Panc1 (cell line): Measurements from ENCODE around the gene RAB40A. TPM values are rescaled to one million over a fixed set of nuclear protein-coding genes. Genes with fewer than 3 reads are reported as not detected.

ENCODE experiments used
- ATAC-seq: fragments of 200-7000 bp; cut with Tn5 transposase; 2 replicates; pipeline ENCODE4 v1.9.1; 2020; ENCODE audit warnings: mild to moderate bottlenecking, moderate library complexity
- BruUV-seq: library from RNA; stranded (reverse); fragments of 400-500 nt; replicated peaks from 2 replicates; lab custom pipeline; 2021; lab: Mats Ljungman, UMichigan
- CTCF ChIA-PET: fragments of 300-600 bp; sonication (Branson Sonifier 250); formaldehyde crosslinking; loops from one replicate; lab custom pipeline; 2022; ENCODE audit warnings: antibody characterized with exemption; lab: Charles Lee
- POLR2A ChIA-PET: fragments of 300-600 bp; sonication (Branson Sonifier 250); formaldehyde crosslinking; loops from one replicate; lab custom pipeline; 2022; ENCODE audit warnings: antibody characterized with exemption; lab: Charles Lee
- DNase-seq: peaks from one replicate; pipeline ENCODE4 v3.0.0-alpha.2; 2010; ENCODE audit warnings: low read depth, low spot score
- H3K27ac ChIP-seq: 2 replicates; pipeline ENCODE4 v1.5.1; 2011; ENCODE audit warnings: mild to moderate bottlenecking, low read length, inconsistent platforms
- H3K27me3 ChIP-seq: fragments of 200-500 bp; sonication (Bioruptor generic); 2 replicates; pipeline ENCODE4 v1.6.0; 2014; ENCODE audit warnings: low read length, inconsistent platforms; ENCODE audit not compliant: control insufficient read depth, insufficient read depth
- H3K36me3 ChIP-seq: fragments of 200-500 bp; sonication (Bioruptor generic); 2 replicates; pipeline ENCODE4 v1.5.1; 2014; ENCODE audit warnings: inconsistent platforms, mild to moderate bottlenecking, low read length, moderate library complexity; ENCODE audit not compliant: control insufficient read depth, insufficient read depth
- H3K4me1 ChIP-seq: 2 replicates; pipeline ENCODE4 v1.5.1; 2011; ENCODE audit warnings: inconsistent platforms, mild to moderate bottlenecking, low read length, moderate library complexity; ENCODE audit not compliant: control insufficient read depth, insufficient read depth
- H3K4me3 ChIP-seq, 2 experiments: 2 replicates each; pipeline ENCODE4 v1.5.1; 2011 to 2012; ENCODE audit warnings: low read depth in 2 of 2, low read length in 2 of 2, mild to moderate bottlenecking in 2 of 2, inconsistent platforms in 1 of 2, moderate library complexity in 1 of 2
- H3K9me3 ChIP-seq: fragments of 200-500 bp; sonication (Bioruptor generic); 2 replicates; pipeline ENCODE4 v1.5.1; 2014; ENCODE audit warnings: low read depth, mild to moderate bottlenecking, inconsistent platforms, low read length, moderate library complexity; ENCODE audit not compliant: control insufficient read depth, insufficient read depth
- POLR2AphosphoS5 ChIP-seq: IDR thresholded peaks from 2 replicates; pipeline ENCODE4 v1.6.1; 2012; ENCODE audit warnings: mild to moderate bottlenecking, low read depth, low read length, moderate library complexity
- SIN3A ChIP-seq: IDR thresholded peaks from 2 replicates; pipeline ENCODE4 v1.6.1; 2012; ENCODE audit warnings: low read depth, mild to moderate bottlenecking, low read length, moderate library complexity, borderline replicate concordance; ENCODE audit not compliant: insufficient read depth
- TCF7L2 ChIP-seq: IDR thresholded peaks from 2 replicates; pipeline ENCODE4 v1.6.1; 2011; ENCODE audit warnings: mild to moderate bottlenecking, low read depth, low read length, inconsistent platforms
- in situ Hi-C: cut with HindIII; loops from 2 replicates; pipeline ENCODE4 v1.10.0; 2016; ENCODE audit warnings: low sequenced_read_pairs, low pct_unique_long_range_greater_than_20kb
- intact Hi-C: fragments of 100-400 bp; cut with micrococcal nuclease; formaldehyde crosslinking; loops from one replicate; pipeline ENCODE4 v1.10.0; 2022; ENCODE audit not compliant: unreplicated experiment
- total RNA-seq: library from RNA; stranded (reverse); gene quantifications from one replicate; pipeline ENCODE4 v1.2.1, GENCODE V29; 2021; ENCODE audit not compliant: unreplicated experiment
- TF ChIP-seq, protein P1 (sequence below): fragments of 450-650 bp; IDR thresholded peaks from 2 replicates; pipeline ENCODE4 v1.5.1; 2017; ENCODE audit warnings: mild to moderate bottlenecking
- TF ChIP-seq, protein P2 (sequence below), 2 experiments: IDR thresholded peaks; 2 replicates each; pipeline ENCODE4 v1.6.1; 2011 to 2012; ENCODE audit warnings: low read depth in 2 of 2, control low read depth in 1 of 2, low read length in 1 of 2, mild to moderate bottlenecking in 1 of 2, moderate library complexity in 1 of 2; ENCODE audit not compliant: insufficient read depth in 1 of 2

Gene RAB40A
- total RNA-seq, 1 experiment from 2014 or later, result 0.26 TPM

DNA sequence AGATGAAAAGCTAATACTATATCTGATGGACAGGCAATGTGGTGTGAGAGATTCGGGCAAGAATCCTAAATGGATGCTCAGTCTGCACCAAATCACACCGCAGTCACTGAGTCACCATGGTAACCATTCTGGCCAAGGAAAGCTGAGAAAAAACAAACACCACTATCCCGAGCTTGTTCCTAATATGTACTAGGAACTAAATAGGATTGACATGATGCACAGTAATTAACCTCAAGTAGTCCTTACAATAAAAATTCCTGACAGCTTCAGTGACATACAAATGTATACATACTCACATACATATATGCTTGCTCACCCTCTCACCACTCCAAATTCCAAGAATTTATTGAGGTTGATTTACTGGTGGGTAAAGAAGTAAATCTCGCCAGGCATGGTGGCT lies 1.1 kb upstream of the RAB40A start:
- H3K9me3 ChIP-seq, result no peaks in the 10 kb centered on the region
- no peak overlapping the region for H3K4me3 ChIP-seq
- no peaks in the 10 kb centered on the region; the same call in 1 of the 2 replicates for H3K4me1 ChIP-seq
- ChIA-PET POLR2A (no interaction called here), CTCF (interaction anchor here (0.6 kb wide), 1 partner anchor 53 kb away, joined by 3 read pairs; no protein-coding TSS in a partner anchor)
- H3K27ac ChIP-seq, result no peak overlapping the region
- no peak for DNase-seq
- in situ Hi-C loops, result no loop called here
- no peaks in the 10 kb centered on the region for H3K36me3 ChIP-seq
- TF ChIP-seq, protein P1, sequence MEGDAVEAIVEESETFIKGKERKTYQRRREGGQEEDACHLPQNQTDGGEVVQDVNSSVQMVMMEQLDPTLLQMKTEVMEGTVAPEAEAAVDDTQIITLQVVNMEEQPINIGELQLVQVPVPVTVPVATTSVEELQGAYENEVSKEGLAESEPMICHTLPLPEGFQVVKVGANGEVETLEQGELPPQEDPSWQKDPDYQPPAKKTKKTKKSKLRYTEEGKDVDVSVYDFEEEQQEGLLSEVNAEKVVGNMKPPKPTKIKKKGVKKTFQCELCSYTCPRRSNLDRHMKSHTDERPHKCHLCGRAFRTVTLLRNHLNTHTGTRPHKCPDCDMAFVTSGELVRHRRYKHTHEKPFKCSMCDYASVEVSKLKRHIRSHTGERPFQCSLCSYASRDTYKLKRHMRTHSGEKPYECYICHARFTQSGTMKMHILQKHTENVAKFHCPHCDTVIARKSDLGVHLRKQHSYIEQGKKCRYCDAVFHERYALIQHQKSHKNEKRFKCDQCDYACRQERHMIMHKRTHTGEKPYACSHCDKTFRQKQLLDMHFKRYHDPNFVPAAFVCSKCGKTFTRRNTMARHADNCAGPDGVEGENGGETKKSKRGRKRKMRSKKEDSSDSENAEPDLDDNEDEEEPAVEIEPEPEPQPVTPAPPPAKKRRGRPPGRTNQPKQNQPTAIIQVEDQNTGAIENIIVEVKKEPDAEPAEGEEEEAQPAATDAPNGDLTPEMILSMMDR, result no peak
- no peak for TF ChIP-seq POLR2AphosphoS5
- TF ChIP-seq SIN3A, result no peak
- TF ChIP-seq TCF7L2, result no peak
- TF ChIP-seq, protein P2, sequence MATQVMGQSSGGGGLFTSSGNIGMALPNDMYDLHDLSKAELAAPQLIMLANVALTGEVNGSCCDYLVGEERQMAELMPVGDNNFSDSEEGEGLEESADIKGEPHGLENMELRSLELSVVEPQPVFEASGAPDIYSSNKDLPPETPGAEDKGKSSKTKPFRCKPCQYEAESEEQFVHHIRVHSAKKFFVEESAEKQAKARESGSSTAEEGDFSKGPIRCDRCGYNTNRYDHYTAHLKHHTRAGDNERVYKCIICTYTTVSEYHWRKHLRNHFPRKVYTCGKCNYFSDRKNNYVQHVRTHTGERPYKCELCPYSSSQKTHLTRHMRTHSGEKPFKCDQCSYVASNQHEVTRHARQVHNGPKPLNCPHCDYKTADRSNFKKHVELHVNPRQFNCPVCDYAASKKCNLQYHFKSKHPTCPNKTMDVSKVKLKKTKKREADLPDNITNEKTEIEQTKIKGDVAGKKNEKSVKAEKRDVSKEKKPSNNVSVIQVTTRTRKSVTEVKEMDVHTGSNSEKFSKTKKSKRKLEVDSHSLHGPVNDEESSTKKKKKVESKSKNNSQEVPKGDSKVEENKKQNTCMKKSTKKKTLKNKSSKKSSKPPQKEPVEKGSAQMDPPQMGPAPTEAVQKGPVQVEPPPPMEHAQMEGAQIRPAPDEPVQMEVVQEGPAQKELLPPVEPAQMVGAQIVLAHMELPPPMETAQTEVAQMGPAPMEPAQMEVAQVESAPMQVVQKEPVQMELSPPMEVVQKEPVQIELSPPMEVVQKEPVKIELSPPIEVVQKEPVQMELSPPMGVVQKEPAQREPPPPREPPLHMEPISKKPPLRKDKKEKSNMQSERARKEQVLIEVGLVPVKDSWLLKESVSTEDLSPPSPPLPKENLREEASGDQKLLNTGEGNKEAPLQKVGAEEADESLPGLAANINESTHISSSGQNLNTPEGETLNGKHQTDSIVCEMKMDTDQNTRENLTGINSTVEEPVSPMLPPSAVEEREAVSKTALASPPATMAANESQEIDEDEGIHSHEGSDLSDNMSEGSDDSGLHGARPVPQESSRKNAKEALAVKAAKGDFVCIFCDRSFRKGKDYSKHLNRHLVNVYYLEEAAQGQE (IDR thresholded peaks at IDR 0.05; ENCODE audit: insufficient read depth in 1 of 2, low read depth in 2 of 2, low read length in 1 of 2), result no peak
- BruUV-seq, result no TSS peak
- intact Hi-C loops, result no loop called here
- peaks cover 4% of the 10 kb centered on the region for H3K27me3 ChIP-seq
- ATAC-seq, result peak; percentile 63; the same call in 1 of the 2 replicates

DNA sequence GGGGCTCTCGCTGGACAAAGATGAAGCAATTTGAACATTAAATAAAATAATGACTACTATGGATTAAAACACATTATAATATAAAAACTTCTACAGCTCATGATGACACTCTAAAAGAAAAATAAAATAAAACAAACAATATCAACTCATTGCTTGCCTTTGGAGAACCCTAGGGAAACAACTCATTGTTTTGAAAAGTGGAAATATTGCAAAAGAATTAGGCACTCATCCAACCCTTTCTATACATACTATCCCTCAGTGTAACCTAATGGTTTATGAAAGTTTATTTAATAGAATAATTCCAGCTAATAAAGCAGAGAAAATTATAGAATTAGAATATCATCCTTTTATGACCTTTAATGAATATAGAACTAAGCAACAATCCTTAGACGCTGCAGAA lies 718 bp downstream of the RAB40A start:
- no peak for TF ChIP-seq POLR2AphosphoS5
- TF ChIP-seq, protein P1, result no peak
- TF ChIP-seq, protein P2 (IDR thresholded peaks at IDR 0.05; ENCODE audit: insufficient read depth in 1 of 2, low read depth in 2 of 2, low read length in 1 of 2), result no peak
- no peak for TF ChIP-seq TCF7L2
- no peak for TF ChIP-seq SIN3A
- no peak for DNase-seq
- H3K27ac ChIP-seq, result no peak overlapping the region
- intact Hi-C loops (no loop called here), in situ Hi-C loops (no loop called here)
- ChIA-PET CTCF (no interaction called here), POLR2A (no interaction called here)
- H3K4me1 ChIP-seq, result no peaks in the 10 kb centered on the region; the same call in 1 of the 2 replicates
- no TSS peak for BruUV-seq
- no peak overlapping the region for H3K4me3 ChIP-seq
- ATAC-seq, result no peak
- no peaks in the 10 kb centered on the region for H3K9me3 ChIP-seq
- peaks cover 4% of the 10 kb centered on the region for H3K27me3 ChIP-seq
- no peaks in the 10 kb centered on the region for H3K36me3 ChIP-seq
